ENCODE data around the gene ATP6V0E1.

The ATP6V0E1 gene

DNA sequence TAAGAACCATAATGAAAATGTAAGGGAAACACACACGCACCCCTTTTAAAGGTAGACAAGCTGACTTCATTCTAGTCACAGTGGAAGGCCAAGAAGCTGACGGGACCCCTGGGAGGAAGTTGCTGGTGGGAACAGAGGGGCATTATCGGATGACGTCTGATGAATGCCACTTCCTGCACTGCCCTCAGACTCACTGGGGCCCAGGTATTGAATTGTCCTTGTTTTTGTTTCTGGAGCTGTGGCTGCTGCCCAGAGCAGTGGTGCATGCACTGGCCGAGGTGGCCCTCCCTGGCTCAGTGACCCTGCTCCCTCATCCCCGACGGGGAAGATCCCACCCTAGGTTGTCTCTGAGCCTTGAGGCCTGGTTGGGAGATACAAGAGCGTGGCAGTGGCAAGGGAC is 39.7 kb upstream of the ATP6V0E1 start:
- H3K27me3 ChIP-seq = no peaks in the 10 kb centered on the region
- peaks cover 99% of the 10 kb centered on the region for H3K4me1 ChIP-seq
- H3K27ac ChIP-seq = peak overlapping the region; percentile 72
- peaks cover 94% of the 10 kb centered on the region for H3K36me3 ChIP-seq
- H3K4me2 ChIP-seq = peak overlapping the region; percentile 78
- H3K9me3 ChIP-seq = no peaks in the 10 kb centered on the region
- TF ChIP-seq Cebpa-rat (IDR thresholded peaks at IDR 0.05) = no peak
- peaks cover 83% of the 10 kb centered on the region for H4K20me1 ChIP-seq
- H3K9ac ChIP-seq = 0 out of 2 replicates have a peak overlapping the region, but pooled peaks have one; percentile 23
- H3K4me3 ChIP-seq = no peak overlapping the region

DNA sequence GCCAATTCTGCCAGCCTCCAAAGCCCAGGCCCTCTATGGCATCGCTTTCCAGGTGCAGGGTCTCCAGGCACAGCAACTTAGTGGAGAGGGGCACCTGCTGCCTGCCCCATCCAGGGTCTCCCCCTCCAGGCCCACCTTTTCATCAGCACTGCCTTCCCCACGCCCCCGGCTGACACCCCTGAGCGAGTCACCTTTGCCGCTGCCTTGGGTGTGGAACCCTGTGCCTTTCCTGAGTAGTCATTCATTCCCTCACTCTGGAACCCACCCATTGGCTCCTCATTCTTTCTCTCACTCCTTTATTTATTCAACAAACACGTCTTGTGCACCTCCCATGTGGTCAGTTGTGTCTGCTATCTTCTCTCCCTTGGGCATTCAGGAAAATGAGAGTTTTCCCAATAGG is 38.8 kb upstream of the ATP6V0E1 start:
- no peak overlapping the region for H3K9ac ChIP-seq
- H3K9me3 ChIP-seq = no peaks in the 10 kb centered on the region
- H3K4me2 ChIP-seq = peak overlapping the region; percentile 78
- H3K4me3 ChIP-seq = no peak overlapping the region
- peaks cover 99% of the 10 kb centered on the region for H3K4me1 ChIP-seq
- H3K27ac ChIP-seq = peak overlapping the region; percentile 72
- H3K36me3 ChIP-seq = peaks cover 94% of the 10 kb centered on the region
- H4K20me1 ChIP-seq = peaks cover 81% of the 10 kb centered on the region
- TF ChIP-seq Cebpa-rat (IDR thresholded peaks at IDR 0.05) = no peak
- no peaks in the 10 kb centered on the region for H3K27me3 ChIP-seq

DNA sequence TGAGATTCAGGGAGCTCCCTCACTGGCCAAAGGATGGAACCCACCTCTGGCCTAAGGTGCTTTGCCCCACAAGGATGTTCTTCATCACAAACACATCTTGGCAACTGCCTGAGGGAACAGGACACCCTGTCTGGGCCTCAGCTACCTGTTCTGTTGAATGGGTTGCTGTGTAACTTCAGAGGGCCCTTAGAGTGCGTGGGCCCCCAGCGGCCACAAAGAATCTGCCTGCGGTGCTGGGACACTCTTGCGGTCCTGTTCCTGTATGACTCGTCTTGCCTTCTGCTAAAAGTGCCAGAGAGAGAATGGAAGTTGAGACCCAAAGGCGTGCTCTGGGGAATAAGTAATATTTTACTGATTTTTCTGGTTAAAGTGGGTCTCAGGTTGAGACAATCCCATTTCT is 38.4 kb upstream of the ATP6V0E1 start:
- H3K9me3 ChIP-seq = no peaks in the 10 kb centered on the region
- peaks cover 94% of the 10 kb centered on the region for H3K36me3 ChIP-seq
- H3K4me3 ChIP-seq = no peak overlapping the region
- TF ChIP-seq Cebpa-rat (IDR thresholded peaks at IDR 0.05) = no peak
- H3K4me1 ChIP-seq = peaks cover 99% of the 10 kb centered on the region
- no peak overlapping the region; the same call in 1 of the 2 replicates for H3K9ac ChIP-seq
- H3K4me2 ChIP-seq = peak overlapping the region; percentile 78
- peak overlapping the region; percentile 72 for H3K27ac ChIP-seq
- H4K20me1 ChIP-seq = peaks cover 83% of the 10 kb centered on the region
- no peaks in the 10 kb centered on the region for H3K27me3 ChIP-seq

DNA sequence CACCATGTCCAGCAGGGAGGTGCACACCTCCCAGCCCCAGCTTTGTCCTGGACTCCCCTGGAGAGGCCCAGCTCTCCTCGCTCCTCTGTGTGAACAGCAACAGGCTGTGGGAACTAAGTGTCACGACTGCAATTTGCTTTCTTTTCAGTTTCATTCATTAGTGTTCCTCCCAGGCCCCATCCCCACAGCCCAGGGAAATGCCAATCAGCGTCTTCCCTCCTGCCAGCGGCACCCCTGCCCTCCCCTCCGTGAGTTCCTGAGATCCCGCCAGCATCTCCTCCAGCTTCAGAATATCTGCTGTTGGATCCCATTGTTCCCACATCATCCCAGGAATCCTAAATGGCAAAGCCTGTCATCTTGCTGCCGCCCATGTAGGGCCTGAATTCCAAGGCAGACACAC is 37.4 kb upstream of the ATP6V0E1 start:
- H3K27ac ChIP-seq = peak overlapping the region; percentile 72
- TF ChIP-seq Cebpa-rat (IDR thresholded peaks at IDR 0.05) = no peak
- H3K9ac ChIP-seq = peak overlapping the region; percentile 7; the same call in 1 of the 2 replicates
- peaks cover 94% of the 10 kb centered on the region for H3K36me3 ChIP-seq
- H3K9me3 ChIP-seq = no peaks in the 10 kb centered on the region
- no peaks in the 10 kb centered on the region for H3K27me3 ChIP-seq
- H4K20me1 ChIP-seq = peaks cover 83% of the 10 kb centered on the region
- H3K4me1 ChIP-seq = peaks cover 100% of the 10 kb centered on the region
- H3K4me2 ChIP-seq = peak overlapping the region; percentile 78
- H3K4me3 ChIP-seq = no peak overlapping the region

DNA sequence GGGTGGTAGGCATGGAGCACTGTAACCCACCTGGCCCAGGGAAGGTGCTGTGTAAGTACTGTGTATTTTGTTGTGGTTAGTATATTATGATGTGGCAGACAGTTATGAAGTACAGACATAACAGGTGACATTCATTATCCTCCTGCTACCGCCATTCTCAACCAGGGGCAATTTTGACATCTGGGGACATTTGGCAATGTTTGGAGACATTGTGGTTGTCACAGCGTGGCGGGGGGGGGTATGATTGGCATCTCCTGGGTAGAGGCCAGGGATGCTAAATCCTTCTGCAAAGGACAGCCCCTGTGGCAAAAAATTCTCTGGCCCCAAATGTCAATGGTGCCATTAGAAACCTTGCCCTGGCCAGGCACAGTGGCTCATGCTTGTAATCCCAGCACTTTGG is 34.1 kb upstream of the ATP6V0E1 start:
- H3K27ac ChIP-seq = peak overlapping the region; percentile 72

DNA sequence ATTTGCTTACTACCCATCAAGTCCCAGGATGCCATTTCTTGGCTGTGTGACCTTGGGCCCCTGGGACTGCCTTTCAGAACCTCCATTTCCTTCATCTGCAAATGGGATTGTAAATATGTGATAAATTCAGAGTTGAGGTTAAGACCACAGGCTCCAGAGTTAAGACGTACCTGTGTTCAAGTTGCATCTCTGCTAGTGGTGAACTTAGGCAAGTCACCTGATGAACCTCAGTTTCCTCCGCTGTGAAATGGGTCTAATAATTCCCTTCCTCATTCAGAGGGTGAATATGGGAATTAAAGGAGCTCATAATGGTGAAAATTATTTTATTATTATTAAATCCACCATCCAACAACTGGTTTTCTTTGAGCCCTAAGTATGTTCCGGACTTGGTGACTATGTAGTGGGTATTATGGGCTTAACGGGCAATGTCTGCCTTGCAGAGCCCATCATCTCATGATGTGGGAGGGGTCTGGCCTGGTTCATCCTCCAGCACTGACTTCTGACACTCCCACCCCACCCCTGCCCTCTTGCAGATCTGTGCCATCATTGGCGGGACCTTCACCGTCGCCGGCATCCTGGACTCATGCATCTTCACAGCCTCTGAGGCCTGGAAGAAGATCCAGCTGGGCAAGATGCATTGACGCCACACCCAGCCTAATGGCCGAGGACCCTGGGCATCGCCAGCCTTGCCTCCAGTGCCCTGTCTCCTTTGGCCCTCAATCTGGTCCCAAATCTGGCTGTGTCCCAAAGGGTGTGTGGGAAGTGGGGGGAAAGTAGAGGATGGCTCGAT is 33.2 kb upstream of the ATP6V0E1 start:
- peaks cover 89% of the 10 kb centered on the region for H3K4me1 ChIP-seq
- no peak overlapping the region for H3K9ac ChIP-seq
- H3K36me3 ChIP-seq = peaks cover 62% of the 10 kb centered on the region
- H3K9me3 ChIP-seq = no peaks in the 10 kb centered on the region
- H3K27me3 ChIP-seq = no peaks in the 10 kb centered on the region
- peaks cover 63% of the 10 kb centered on the region; the same call in 1 of the 2 replicates for H4K20me1 ChIP-seq
- H3K27ac ChIP-seq = peak overlapping the region; percentile 72; the same call in 1 of the 2 replicates
- H3K4me3 ChIP-seq = no peak overlapping the region
- H3K4me2 ChIP-seq = peak overlapping the region; percentile 78
- TF ChIP-seq Cebpa-rat (IDR thresholded peaks at IDR 0.05) = no peak

More for the DNA sequence above, 34.1 kb upstream of the ATP6V0E1 start:
- no peak for TF ChIP-seq Cebpa-rat (IDR thresholded peaks at IDR 0.05)
- no peaks in the 10 kb centered on the region for H3K9me3 ChIP-seq
- no peak overlapping the region for H3K4me3 ChIP-seq
- H3K4me1 ChIP-seq = peaks cover 89% of the 10 kb centered on the region
- peak overlapping the region; percentile 78 for H3K4me2 ChIP-seq
- H4K20me1 ChIP-seq = peaks cover 64% of the 10 kb centered on the region; the same call in 1 of the 2 replicates
- H3K27me3 ChIP-seq = no peaks in the 10 kb centered on the region
- 0 out of 2 replicates have a peak overlapping the region, but pooled peaks have one; percentile 15 for H3K9ac ChIP-seq
- H3K36me3 ChIP-seq = peaks cover 71% of the 10 kb centered on the region

DNA sequence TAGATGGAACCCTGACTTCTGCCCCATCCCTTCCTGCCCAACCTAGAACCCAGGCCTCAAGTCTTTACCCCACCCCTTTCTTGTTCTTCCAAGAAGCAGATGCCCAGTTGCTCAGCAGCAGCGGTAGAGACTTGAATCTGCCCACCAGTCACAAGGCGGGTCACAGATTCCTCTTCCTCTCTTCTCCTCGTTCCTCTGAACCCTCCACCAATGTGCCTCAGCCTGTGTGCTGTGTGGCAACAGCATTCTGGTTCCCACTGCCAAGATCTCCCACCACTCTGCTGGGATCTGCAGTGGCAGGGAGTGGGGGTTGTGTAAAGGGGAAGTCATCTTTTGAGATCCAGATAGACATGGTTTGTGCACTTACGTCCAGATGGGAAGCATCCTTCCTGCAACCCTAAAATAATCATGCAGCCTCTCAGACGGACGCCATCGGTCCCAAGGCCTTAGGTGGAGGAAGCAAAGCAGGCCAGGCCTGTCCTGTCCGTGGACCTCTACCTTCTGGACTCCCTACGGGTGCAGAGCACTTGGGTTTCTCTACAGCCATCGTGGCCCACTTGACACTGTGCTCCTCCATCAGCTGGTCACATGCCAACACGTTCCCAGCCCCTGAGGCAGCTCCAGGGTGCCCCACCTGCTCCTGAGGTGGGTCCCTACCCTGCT is 32.1 kb upstream of the ATP6V0E1 start:
- peak overlapping the region; percentile 78; the same call in 1 of the 2 replicates for H3K4me2 ChIP-seq
- no peak overlapping the region for H3K9ac ChIP-seq
- peaks cover 89% of the 10 kb centered on the region for H3K4me1 ChIP-seq
- peak overlapping the region; percentile 27; the same call in 1 of the 2 replicates for H3K27ac ChIP-seq
- H4K20me1 ChIP-seq = peaks cover 52% of the 10 kb centered on the region; the same call in 1 of the 2 replicates
- H3K36me3 ChIP-seq = peaks cover 50% of the 10 kb centered on the region
- H3K27me3 ChIP-seq = no peaks in the 10 kb centered on the region
- H3K9me3 ChIP-seq = no peaks in the 10 kb centered on the region
- no peak overlapping the region for H3K4me3 ChIP-seq
- no peak for TF ChIP-seq Cebpa-rat (IDR thresholded peaks at IDR 0.05)

DNA sequence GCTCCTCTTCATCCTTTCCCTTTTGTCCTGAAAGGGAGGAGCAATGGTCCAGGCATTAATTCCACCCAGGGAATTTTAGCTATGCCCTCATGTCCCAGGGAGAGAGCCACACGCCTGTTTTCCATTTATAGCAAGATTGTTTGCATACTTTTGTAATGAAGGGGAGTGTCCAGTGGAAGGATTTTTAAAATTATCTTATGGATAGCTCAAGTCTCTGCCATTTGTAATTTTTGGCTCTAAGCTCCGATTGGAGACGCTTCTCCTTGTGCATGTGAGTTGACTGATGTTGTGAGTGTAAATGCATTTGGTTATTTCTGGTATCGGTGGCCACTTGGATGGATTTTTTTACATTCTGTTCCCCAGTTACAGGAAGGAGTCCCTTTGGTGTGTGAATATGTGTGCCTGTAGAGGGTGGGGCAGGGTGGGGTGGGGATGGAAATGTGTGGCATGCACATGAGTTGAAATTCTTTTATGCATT is 31.5 kb upstream of the ATP6V0E1 start:
- peak overlapping the region; percentile 78; the same call in 1 of the 2 replicates for H3K4me2 ChIP-seq
- H3K4me3 ChIP-seq = no peak overlapping the region
- no peak for TF ChIP-seq Cebpa-rat (IDR thresholded peaks at IDR 0.05)
- H3K9ac ChIP-seq = no peak overlapping the region
- H4K20me1 ChIP-seq = peaks cover 47% of the 10 kb centered on the region; the same call in 1 of the 2 replicates
- H3K36me3 ChIP-seq = peaks cover 45% of the 10 kb centered on the region
- H3K27me3 ChIP-seq = no peaks in the 10 kb centered on the region
- 0 out of 2 replicates have a peak overlapping the region, but pooled peaks have one; percentile 8 for H3K27ac ChIP-seq
- H3K9me3 ChIP-seq = no peaks in the 10 kb centered on the region
- H3K4me1 ChIP-seq = peaks cover 89% of the 10 kb centered on the region

DNA sequence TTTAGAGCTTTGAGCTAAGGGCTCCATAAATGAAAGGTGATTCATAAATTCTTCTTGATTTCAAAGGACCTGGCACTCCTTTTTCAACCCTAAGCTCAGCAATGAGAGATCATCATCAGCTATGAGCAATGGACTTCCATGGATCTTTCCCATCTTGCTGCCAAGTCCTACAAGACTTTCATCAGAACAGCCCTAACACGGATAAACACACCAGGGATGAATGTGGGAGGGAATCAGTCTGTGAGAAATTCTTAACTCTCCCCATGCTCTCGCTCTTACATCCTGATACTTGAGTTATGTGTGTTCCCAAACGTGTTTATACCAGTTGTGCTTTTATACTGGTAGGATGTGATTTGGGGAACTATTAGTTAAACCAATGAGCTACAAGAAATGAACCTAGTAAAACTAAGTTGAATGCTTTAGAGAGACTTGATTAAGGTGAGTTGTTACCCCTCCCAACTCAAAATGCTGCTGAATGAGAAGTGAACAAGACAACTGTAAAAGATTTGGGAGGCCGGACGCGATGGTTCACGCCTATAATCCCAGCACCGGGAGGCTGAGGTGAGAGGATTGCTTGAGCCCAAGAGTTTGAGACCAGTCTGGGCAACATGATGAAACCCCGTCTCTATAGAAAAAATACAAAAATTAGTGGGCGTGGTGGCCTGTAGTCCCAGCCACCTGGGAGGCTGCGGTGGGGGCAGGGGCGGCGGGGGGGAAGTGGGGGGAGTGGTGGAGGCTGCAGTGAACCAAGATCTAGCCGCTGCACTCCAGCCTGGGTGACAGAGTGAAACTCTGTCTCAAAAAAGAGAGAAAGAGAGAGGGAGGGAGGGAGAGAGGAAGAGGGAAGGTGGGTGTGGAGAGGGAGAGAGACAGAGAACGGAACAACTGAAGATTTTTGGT is 29.5 kb upstream of the ATP6V0E1 start:
- Histone ChIP-seq H3K4me2 (peak overlapping the region; percentile 62), H3K4me1 (peaks cover 83% of the 10 kb centered on the region), H4K20me1 (peaks cover 30% of the 10 kb centered on the region; the same call in 1 of the 2 replicates), H3K9me3 (no peaks in the 10 kb centered on the region), H3K9ac (peak overlapping the region; percentile 15; the same call in 1 of the 2 replicates), H3K27me3 (no peaks in the 10 kb centered on the region), H3K36me3 (peaks cover 31% of the 10 kb centered on the region), H3K4me3 (no peak overlapping the region), H3K27ac (peak overlapping the region; percentile 37; the same call in 1 of the 2 replicates)
- TF ChIP-seq Cebpa-rat (IDR thresholded peaks at IDR 0.05) = no peak
